Suppressor macrophage treated with lipopolysaccharide for 4 hours (primary cell): ENCODE measurements around the gene HSD17B3.
"Not testable (repeated sequence)": the region's sequence is repeated elsewhere in the genome, so short reads cannot be mapped to it uniquely, and the experiment has no call there.

ENCODE experiments used
- DNase-seq: peaks from one replicate; pipeline ENCODE4 v3.0.0-alpha.2; 2020

HSD17B3 gene

GRCh38 chr9:96305171-96305570 lies 3.2 kb upstream of the HSD17B3 start:
- DNase-seq: no peak

GRCh38 chr9:96304230-96304629 lies 2.3 kb upstream of the HSD17B3 start:
- no peak for DNase-seq

GRCh38 chr9:96299823-96300222 lies 2.2 kb downstream of the HSD17B3 start:
- DNase-seq: no peak

GRCh38 chr9:96294159-96294545 lies 7.8 kb downstream of the HSD17B3 start:
- no peak for DNase-seq

- DNase-seq: no peak
These were observed 8.3 kb downstream of the HSD17B3 start for GRCh38 chr9:96293498-96294158.

- DNase-seq: no peak
These were observed 12.6 kb downstream of the HSD17B3 start for GRCh38 chr9:96289392-96289791.

- DNase-seq: no peak
These were observed 20.3 kb downstream of the HSD17B3 start for GRCh38 chr9:96281641-96282040.

GRCh38 chr9:96279932-96280331 lies 22.0 kb downstream of the HSD17B3 start:
- DNase-seq: no peak

- DNase-seq: no peak
These were observed 27.0 kb downstream of the HSD17B3 start for GRCh38 chr9:96274939-96275338.

GRCh38 chr9:96270236-96270744 lies 31.7 kb downstream of the HSD17B3 start:
- no peak for DNase-seq

- DNase-seq: no peak
These were observed 43.0 kb downstream of the HSD17B3 start for GRCh38 chr9:96258967-96259366.

GRCh38 chr9:96256800-96257199 lies 45.2 kb downstream of the HSD17B3 start:
- DNase-seq: no peak

- no peak for DNase-seq
These were observed 46.3 kb downstream of the HSD17B3 start for GRCh38 chr9:96255698-96256097.

GRCh38 chr9:96253059-96253696 lies 48.8 kb downstream of the HSD17B3 start:
- no peak for DNase-seq

- no peak for DNase-seq
These were observed 50.5 kb downstream of the HSD17B3 start for GRCh38 chr9:96251451-96251850.

- DNase-seq: no peak
These were observed 52.2 kb downstream of the HSD17B3 start for GRCh38 chr9:96249746-96250145.

GRCh38 chr9:96246267-96246671 lies 55.7 kb downstream of the HSD17B3 start:
- no peak for DNase-seq

GRCh38 chr9:96245399-96245798 lies 56.6 kb downstream of the HSD17B3 start:
- DNase-seq: no peak

- no peak for DNase-seq
These were observed 58.2 kb downstream of the HSD17B3 start for GRCh38 chr9:96243778-96244177.

- no peak for DNase-seq
These were observed 59.2 kb downstream of the HSD17B3 start for GRCh38 chr9:96242811-96243210.

GRCh38 chr9:96241391-96241809 lies 60.6 kb downstream of the HSD17B3 start:
- DNase-seq: no peak

GRCh38 chr9:96236854-96237550 lies 65.0 kb downstream of the HSD17B3 start:
- DNase-seq: no peak

- DNase-seq: not testable (repeated sequence)
These were observed 65.6 kb downstream of the HSD17B3 start for GRCh38 chr9:96236337-96236736.
